H1 (cell line): ENCODE results near the gene KAT8. TPM values are rescaled to one million over a fixed set of nuclear protein-coding genes. Genes with fewer than 3 reads are reported as not detected.

Source experiments
- FOSL1 ChIP-seq: IDR thresholded peaks from 2 replicates; pipeline ENCODE4 v1.6.1; 2011; ENCODE audit warnings: mild to moderate bottlenecking, low read depth, low read length, moderate library complexity; ENCODE audit not compliant: insufficient read depth
- RAD21 ChIP-seq, 2 experiments: IDR thresholded peaks in 1 of 2; conservative IDR thresholded peaks in 1 of 2; 2 replicates each; pipeline ENCODE4 v1.6.1; 2011; ENCODE audit warnings: low read depth in 2 of 2, low read length in 2 of 2, improper control_type of control experiment in 1 of 2, inconsistent platforms in 1 of 2, mild to moderate bottlenecking in 1 of 2, moderate library complexity in 1 of 2
- polyA plus RNA-seq, 7 experiments: library from polyadenylated mRNA; depleted of rRNA in 3 of 7; stranded (reverse) in 5 of 7; unstranded in 2 of 7; fragments of >200 nt in 5 of 7; fragments of 200-250 nt in 2 of 7; gene quantifications; 1 replicate in 5 of 7; 2 replicates in 1 of 7; 4 replicates in 1 of 7; pipeline versions ENCODE4 v1.2.1 to v1.2.3, GENCODE V29; 2011 to 2013; ENCODE audit warnings: missing spikeins in 2 of 7, mixed read lengths in 2 of 7
- total RNA-seq: library from RNA; stranded (reverse); fragmentation: NEBNext Ultra II Directional; extraction: Animal tissue kit (Norgen Biotek cat#: 25700); gene quantifications from 2 replicates; pipeline ENCODE4 v1.2.1, GENCODE V29; 2021

The KAT8 gene
- total and polyA plus RNA-seq, 2 of the 8 experiments (the other 6 are each of a cell fraction or from before 2014, with no cell fraction given) = 52.6 to 61.6 TPM

GRCh38 chr16:31073970-31074813, 43.3 kb upstream of the KAT8 start, which contains the start of the genes ZNF646 and ZNF668 (continued):
- TF ChIP-seq RAD21 (IDR thresholded peaks at IDR 0.05 in 1 of 2, conservative IDR thresholded peaks at IDR 0.05 in 1 of 2; ENCODE audit: low read depth in 2 of 2, low read length in 2 of 2) = no peak
- no peak for TF ChIP-seq FOSL1
- TF ChIP-seq, all 59 proteins: peak for 19
